GM12891 (cell line): ENCODE results near the gene PRDM16.

Source experiments
- PAX5 ChIP-seq: IDR thresholded peaks from 2 replicates; pipeline ENCODE4 v1.6.1; 2011; ENCODE audit warnings: low read length, moderate library complexity, mild to moderate bottlenecking; ENCODE audit not compliant: insufficient read depth, severe bottlenecking
- POLR2A ChIP-seq: IDR thresholded peaks from 2 replicates; pipeline ENCODE4 v1.6.1; 2011; ENCODE audit warnings: low read depth, low read length, control low read depth
- POLR2AphosphoS5 ChIP-seq: IDR thresholded peaks from 2 replicates; pipeline ENCODE4 v1.6.1; 2011; ENCODE audit warnings: low read depth, low read length, control low read depth
- POU2F2 ChIP-seq: IDR thresholded peaks from 2 replicates; pipeline ENCODE4 v1.6.1; 2011; ENCODE audit warnings: low read depth, mild to moderate bottlenecking, control low read depth, low read length, moderate library complexity
- SPI1 ChIP-seq: IDR thresholded peaks from 2 replicates; pipeline ENCODE4 v1.6.1; 2011; ENCODE audit warnings: low read depth, low read length, control low read depth
- TAF1 ChIP-seq: IDR thresholded peaks from 2 replicates; pipeline ENCODE4 v1.6.1; 2011; ENCODE audit warnings: low read depth, low read length, control low read depth

GRCh38 chr1:3297756-3298155, 228.8 kb downstream of the PRDM16 start:
- TF ChIP-seq POLR2A = no peak
- TF ChIP-seq POLR2AphosphoS5 = no peak
- TF ChIP-seq TAF1 = no peak
- no peak for TF ChIP-seq PAX5
- no peak for TF ChIP-seq SPI1
- no peak for TF ChIP-seq POU2F2
